Retinal pigment epithelial cell (primary cell): ENCODE data around the gene FRMD4A.

Source experiments
- DNase-seq: peaks from one replicate; pipeline ENCODE4 v3.0.0-alpha.2; 2010; ENCODE audit warnings: low read depth
- H3K4me3 ChIP-seq: 2 replicates; pipeline ENCODE4 v1.5.1; 2011; ENCODE audit warnings: mild to moderate bottlenecking, low read length, control low read depth, moderate library complexity
- TF ChIP-seq, protein P1 (sequence below): conservative IDR thresholded peaks from 2 replicates; pipeline ENCODE4 v1.5.1; 2011; ENCODE audit warnings: low read depth, low read length, control low read depth, inconsistent platforms

FRMD4A gene

DNA sequence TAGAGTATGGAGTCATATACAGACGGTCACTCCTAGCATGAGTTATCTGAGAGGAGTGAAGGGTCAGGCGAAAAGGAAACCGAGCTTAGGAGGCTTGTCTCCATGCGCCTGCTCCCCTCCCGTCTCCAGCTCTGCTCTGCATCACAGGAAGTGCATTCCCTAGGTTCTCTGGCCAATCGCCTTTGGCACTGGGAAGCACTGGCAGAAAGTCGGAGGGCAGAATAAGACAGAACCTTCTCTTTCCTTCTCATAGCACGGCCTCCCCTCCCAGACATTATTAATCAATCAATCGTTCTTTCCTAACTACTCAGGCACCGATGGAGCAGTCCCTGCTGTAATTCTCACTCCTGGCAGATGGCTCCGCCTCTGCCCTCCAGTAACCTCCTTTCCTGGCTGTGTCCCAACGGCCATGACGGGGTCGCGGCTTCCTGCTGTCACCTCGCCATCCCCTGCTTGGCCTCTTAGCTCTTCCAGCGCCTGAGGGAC, 177.1 kb downstream of the FRMD4A start:
- DNase-seq: no peak
- TF ChIP-seq, protein P1, sequence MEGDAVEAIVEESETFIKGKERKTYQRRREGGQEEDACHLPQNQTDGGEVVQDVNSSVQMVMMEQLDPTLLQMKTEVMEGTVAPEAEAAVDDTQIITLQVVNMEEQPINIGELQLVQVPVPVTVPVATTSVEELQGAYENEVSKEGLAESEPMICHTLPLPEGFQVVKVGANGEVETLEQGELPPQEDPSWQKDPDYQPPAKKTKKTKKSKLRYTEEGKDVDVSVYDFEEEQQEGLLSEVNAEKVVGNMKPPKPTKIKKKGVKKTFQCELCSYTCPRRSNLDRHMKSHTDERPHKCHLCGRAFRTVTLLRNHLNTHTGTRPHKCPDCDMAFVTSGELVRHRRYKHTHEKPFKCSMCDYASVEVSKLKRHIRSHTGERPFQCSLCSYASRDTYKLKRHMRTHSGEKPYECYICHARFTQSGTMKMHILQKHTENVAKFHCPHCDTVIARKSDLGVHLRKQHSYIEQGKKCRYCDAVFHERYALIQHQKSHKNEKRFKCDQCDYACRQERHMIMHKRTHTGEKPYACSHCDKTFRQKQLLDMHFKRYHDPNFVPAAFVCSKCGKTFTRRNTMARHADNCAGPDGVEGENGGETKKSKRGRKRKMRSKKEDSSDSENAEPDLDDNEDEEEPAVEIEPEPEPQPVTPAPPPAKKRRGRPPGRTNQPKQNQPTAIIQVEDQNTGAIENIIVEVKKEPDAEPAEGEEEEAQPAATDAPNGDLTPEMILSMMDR: no peak
- no peak overlapping the region for H3K4me3 ChIP-seq

DNA sequence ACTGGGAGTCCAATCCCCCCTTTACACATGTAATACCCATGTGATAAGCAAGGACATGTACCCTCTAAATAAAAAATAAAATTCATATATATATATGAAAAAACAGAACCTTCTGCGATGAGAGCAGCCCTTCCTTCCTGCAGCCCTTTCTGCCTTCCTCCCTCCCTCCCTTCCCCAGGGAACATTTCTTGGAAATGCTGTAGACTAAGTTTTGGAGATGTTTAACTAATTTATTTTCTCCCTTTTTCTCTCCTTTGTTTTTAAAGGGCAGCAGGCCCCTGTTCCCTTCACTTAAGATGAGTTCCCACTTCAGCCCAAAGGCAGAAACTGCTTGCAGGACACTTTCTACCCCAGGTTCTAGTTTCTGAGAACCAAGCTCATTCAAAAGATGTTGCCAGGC, 179.2 kb downstream of the FRMD4A start:
- TF ChIP-seq, protein P1: no peak
- H3K4me3 ChIP-seq: no peak overlapping the region
- DNase-seq: no peak

DNA sequence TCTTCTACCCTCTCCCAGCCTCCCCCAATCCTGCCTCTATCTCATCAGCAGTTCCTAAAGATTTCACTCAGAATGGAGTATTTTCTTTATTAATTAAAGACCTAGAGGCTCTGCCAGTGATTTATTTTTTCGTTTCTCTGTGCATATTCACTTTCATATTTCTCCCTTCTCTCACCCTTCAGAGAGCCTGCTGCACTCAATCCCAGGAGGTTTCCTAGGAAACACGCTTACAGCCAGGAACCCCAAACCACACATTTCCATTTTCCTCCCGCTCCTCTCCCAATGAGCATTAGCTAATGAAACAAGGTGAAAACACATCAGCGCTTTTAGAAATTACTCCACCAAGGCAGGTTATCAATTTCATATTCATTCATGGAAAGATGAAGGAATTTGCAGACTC, 180.2 kb downstream of the FRMD4A start:
- no peak overlapping the region for H3K4me3 ChIP-seq
- TF ChIP-seq, protein P1: no peak
- DNase-seq: no peak

DNA sequence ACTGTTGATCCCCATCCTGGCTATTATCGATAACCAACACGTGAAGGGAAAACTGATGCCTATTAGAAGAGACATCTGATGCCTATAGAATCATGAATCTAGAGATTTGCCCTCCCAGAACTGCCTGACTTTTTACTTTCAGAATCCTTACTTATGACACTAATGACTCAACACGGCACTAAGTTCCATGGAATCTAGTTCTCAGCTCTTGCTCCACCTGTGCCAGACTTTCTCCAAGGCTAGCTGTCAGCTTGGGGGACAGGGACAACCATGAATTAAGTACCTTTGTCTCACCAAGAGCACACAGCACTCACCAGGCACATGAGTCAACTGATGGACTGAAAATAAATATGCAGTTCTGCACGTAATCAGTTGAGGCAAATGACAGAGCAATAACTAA, 184.2 kb downstream of the FRMD4A start:
- no peak overlapping the region for H3K4me3 ChIP-seq
- no peak for DNase-seq
- TF ChIP-seq, protein P1: no peak

DNA sequence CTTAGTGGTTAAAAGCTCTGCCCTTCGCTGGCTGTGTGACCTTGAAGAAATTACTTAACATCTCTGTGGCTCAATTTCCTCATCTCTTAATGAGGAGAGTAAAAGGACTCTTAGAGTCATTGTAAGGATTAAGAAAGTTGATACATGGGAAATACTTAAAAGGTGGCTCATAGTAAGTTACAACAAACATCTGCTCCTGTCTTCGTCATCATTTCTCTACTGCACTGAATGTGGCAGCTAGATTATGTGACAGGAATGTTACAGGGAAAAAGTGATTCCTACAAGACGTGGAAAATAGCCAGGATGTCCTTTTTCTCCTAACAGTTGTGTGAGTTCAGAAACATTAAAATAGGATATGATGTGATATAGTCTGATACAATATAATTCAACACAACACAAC, 184.7 kb downstream of the FRMD4A start:
- peak; percentile 34 for DNase-seq
- TF ChIP-seq, protein P1: no peak
- H3K4me3 ChIP-seq: no peak overlapping the region

DNA sequence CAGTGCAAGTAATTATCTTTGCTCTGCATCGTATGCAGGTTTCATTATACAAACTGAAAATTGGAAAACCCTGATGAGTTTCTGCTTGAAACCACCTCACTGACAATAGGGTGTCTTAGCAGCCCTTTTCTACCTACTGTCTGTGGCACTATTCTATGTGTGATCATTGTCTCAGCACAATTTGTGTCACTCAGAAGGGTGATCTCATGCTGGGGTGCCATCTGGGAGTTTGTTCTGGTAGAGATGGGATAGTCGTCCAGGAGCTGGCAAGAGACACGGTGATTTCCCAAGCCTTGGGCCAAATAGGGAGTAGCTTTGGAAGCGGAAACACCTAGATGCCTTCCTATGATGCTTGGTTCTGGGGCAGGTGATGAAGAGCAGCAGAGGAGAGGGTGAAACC, 186.3 kb downstream of the FRMD4A start:
- no peak for DNase-seq
- no peak overlapping the region for H3K4me3 ChIP-seq
- TF ChIP-seq, protein P1: no peak

DNA sequence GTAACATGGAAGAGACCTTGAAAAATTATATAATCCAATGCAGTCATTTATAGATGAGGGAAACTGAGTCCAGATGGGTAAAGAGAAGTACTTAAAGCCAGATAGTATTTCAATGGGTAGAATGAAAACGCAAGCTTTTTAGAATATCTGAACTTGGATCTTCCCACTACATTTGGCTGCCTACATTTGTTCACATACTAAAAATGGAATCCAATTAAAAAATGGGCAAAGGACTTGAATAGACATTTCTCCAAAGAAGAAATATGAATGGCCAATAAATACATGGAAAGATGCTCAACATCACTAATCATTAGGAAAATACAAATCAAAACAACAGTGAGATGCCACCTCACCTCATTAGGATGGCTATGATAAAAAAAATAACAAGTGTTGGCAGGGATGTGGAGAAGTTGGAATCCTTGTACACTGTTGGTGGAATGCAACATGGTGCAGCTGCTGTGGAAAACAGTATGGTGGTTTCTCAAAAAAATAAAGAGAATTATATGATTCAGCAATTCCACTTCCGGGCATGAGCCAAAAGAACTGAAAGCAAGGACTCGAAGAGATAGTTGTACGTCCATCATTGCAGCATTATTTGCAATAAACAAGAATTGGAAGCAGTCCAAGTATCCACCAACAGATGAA, 188.0 kb downstream of the FRMD4A start:
- H3K4me3 ChIP-seq: no peak overlapping the region

More for the DNA sequence above, 188.0 kb downstream of the FRMD4A start:
- no peak for DNase-seq
- TF ChIP-seq, protein P1: no peak
